ENCODE measurements around the gene PATJ. TPM values are rescaled to one million over a fixed set of nuclear protein-coding genes. Genes with fewer than 3 reads are reported as not detected.

PATJ gene
- total and polyA plus RNA-seq, 10 donors = 2.3 to 32.2 (median 17.7) TPM

- H3K27ac ChIP-seq = no peak overlapping the region
- TF ChIP-seq CTCF (IDR thresholded peaks at IDR 0.05 in 8 of 11, conservative IDR thresholded peaks at IDR 0.05 in 3 of 11) (peak in 4 of 11 experiments; percentile 11 to 40 (median 26)), POLR2A (IDR thresholded peaks at IDR 0.05) (no peak), POLR2AphosphoS5 (IDR thresholded peaks at IDR 0.05) (no peak)
Measured at GRCh38 chr1:62070384-62071011, 328.2 kb downstream of the PATJ start.

DNA sequence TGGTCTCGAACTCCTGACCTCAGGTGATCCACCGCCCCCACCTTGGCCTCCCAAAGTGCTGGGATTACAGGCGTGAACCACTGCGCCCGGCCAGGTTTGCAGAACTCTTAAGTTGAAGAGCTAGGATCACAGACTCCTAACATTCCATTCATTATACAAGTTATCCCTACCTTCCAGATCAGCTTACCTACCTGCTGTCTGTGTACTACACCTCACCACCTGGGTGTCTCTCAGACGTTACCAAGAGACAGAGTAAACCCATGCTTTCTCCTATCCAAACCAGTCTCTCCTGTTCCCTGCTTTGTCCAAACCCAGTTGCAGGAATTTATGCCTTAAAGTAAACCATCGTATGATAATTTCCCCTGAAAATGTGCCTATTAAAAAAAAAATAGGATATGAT, 329.4 kb downstream of the PATJ start:
- Histone ChIP-seq H3K9me3 (peaks cover 0 to 2% (median under 1%) of the 10 kb centered on the region in 8 donors), H3K36me3 (no peaks in the 10 kb centered on the region), H3K27me3 (replicated peaks in 1 of 7) (no peaks in the 10 kb centered on the region), H3K4me1 (no peaks in the 10 kb centered on the region), H3K4me3 (no peak overlapping the region), H3K27ac (no peak overlapping the region)
- intact Hi-C loops (cut with DNase I; ENCODE audit: low total_unique reads) = no loop called here
- no peak for DNase-seq
- 91 to 96% (median 94%) methylated on average over 7 of the region's 7 CpGs for WGBS, 5 donors
- TF ChIP-seq POLR2AphosphoS5 (IDR thresholded peaks at IDR 0.05) (no peak), CTCF (IDR thresholded peaks at IDR 0.05 in 8 of 11, conservative IDR thresholded peaks at IDR 0.05 in 3 of 11) (no peak), POLR2A (IDR thresholded peaks at IDR 0.05) (no peak)

More at GRCh38 chr1:62070384-62071011, 328.2 kb downstream of the PATJ start:
- intact Hi-C loops (cut with DNase I; ENCODE audit: low total_unique reads) = no loop called here
- Histone ChIP-seq H3K4me3 (no peak overlapping the region), H3K9me3 (peaks cover 0 to 9% (median 6%) of the 10 kb centered on the region in 8 donors), H3K4me1 (no peaks in the 10 kb centered on the region), H3K27me3 (replicated peaks in 1 of 7) (no peaks in the 10 kb centered on the region), H3K36me3 (peaks cover 0 to 6% (median 0%) of the 10 kb centered on the region in 6 donors)
- DNase-seq = no peak
- 72 to 79% (median 75%) methylated on average over 4 of the region's 4 CpGs for WGBS, 5 donors

- no peak overlapping the region for H3K27ac ChIP-seq
- H3K9me3 ChIP-seq = no peaks in the 10 kb centered on the region
- peaks cover 0 to 16% (median 0%) of the 10 kb centered on the region in 6 donors for H3K36me3 ChIP-seq
- no peaks in the 10 kb centered on the region for H3K27me3 ChIP-seq (replicated peaks in 1 of 7)
- no peak for DNase-seq
- TF ChIP-seq CTCF (IDR thresholded peaks at IDR 0.05 in 8 of 11, conservative IDR thresholded peaks at IDR 0.05 in 3 of 11) (no peak), POLR2A (IDR thresholded peaks at IDR 0.05) (no peak)
- H3K4me3 ChIP-seq = no peak overlapping the region
- intact Hi-C loops (cut with DNase I; ENCODE audit: low total_unique reads) = no loop called here
- H3K4me1 ChIP-seq = no peaks in the 10 kb centered on the region
- WGBS, 5 donors = 76 to 89% (median 83%) methylated on average over 3 of the region's 3 CpGs
Measured at GRCh38 chr1:62076286-62076685, 334.0 kb downstream of the PATJ start.

GRCh38 chr1:62077821-62078220, 335.5 kb downstream of the PATJ start:
- no peaks in the 10 kb centered on the region for H3K27me3 ChIP-seq (replicated peaks in 1 of 7)
- H3K4me3 ChIP-seq = no peak overlapping the region
- no peak overlapping the region for H3K27ac ChIP-seq
- H3K4me1 ChIP-seq = no peaks in the 10 kb centered on the region
- DNase-seq = no peak
- no peaks in the 10 kb centered on the region for H3K9me3 ChIP-seq
- WGBS, 5 donors = 83 to 100% (median 91%) methylated on average over 1 of the region's 1 CpG
- intact Hi-C loops (cut with DNase I; ENCODE audit: low total_unique reads) = no loop called here
- TF ChIP-seq CTCF (IDR thresholded peaks at IDR 0.05 in 8 of 11, conservative IDR thresholded peaks at IDR 0.05 in 3 of 11) (no peak), POLR2AphosphoS5 (IDR thresholded peaks at IDR 0.05) (no peak), POLR2A (IDR thresholded peaks at IDR 0.05) (no peak)
- peaks cover 0 to 16% (median 0%) of the 10 kb centered on the region in 6 donors for H3K36me3 ChIP-seq
